ENCODE data around the gene PEX5L.
"Not testable (repeated sequence)": the region's sequence is repeated elsewhere in the genome, so short reads cannot be mapped to it uniquely, and the experiment has no call there.

Gene PEX5L

GRCh38 chr3:180036671-180037455, at the start of gene PEX5L:
Gene PEX5L (minus strand): TSS chr3:180036937. CDS start chr3:180036599, 338 bp downstream.
- peak; percentile 61 for ATAC-seq
- H3K27ac Mint-ChIP-seq: no peak within 1 kb of the TSS
- DNase-seq: peak; percentile 53
- H3K4me1 Mint-ChIP-seq: peaks cover 9% of the 10 kb centered on the region
- peak within 1 kb of the TSS; percentile 58 for H3K4me3 Mint-ChIP-seq
- H3K27me3 Mint-ChIP-seq: peaks cover 43% of the 10 kb centered on the region
- H3K9me3 Mint-ChIP-seq: no peaks in the 10 kb centered on the region
- no peaks in the 10 kb centered on the region for H3K36me3 Mint-ChIP-seq (ENCODE audit: low read depth)

DNA sequence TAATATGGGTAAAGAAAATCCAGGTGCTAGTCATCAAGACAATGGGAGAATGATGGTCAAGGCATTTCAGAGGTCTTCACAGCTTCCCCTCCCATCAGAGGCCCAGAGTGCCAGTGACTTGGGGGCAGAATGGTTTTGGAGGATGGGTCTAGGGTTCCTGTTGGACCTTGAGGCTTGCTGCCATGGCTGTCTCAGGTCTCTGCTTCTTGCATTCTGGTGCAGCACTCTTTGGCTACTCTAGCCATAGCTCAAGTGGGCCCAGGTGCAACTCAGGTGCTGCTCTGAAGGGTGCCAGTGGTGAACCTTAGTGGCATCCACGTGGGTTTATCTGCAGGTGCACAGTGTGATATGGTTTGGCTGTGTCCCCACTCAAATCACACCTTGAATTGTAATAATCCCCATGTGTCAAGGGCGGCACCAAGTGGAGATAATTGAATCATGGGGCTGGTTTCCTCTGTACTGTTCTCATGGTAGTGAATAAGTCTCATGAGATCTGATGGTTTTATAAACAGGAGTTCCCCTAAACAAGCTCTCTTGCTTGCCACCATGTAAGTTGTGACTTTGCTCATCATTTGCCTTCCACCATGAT, 48.5 kb upstream of the PEX5L start:
- DNase-seq (no peak), ATAC-seq (no peak)
- H3K9me3 Mint-ChIP-seq: peaks cover 4% of the 10 kb centered on the region
- no peak overlapping the region for H3K4me3 Mint-ChIP-seq
- no peak overlapping the region for H3K27ac Mint-ChIP-seq
- no peaks in the 10 kb centered on the region for H3K4me1 Mint-ChIP-seq
- no peaks in the 10 kb centered on the region for H3K27me3 Mint-ChIP-seq
- H3K36me3 Mint-ChIP-seq (ENCODE audit: low read depth): no peaks in the 10 kb centered on the region

DNA sequence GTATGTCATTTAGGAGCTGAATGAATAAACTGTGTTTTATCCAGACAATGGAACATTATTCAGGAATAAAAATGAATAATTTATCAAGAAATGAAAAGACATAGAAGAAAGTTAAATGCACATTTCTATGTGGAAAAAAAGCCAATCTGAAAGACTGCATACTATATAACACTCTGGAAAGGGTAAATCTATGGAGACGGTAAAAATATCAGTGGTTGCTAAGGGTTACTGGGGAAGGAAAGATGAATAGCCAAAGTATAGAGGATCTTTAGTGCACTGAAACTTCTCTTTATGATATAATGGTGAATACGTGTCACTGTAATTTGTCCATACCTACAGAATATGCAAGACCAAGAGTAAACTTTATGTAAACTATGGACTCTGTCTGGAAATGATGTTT, 46.0 kb upstream of the PEX5L start:
- Mint-ChIP-seq H3K27ac (no peak overlapping the region), H3K4me1 (no peaks in the 10 kb centered on the region), H3K9me3 (no peaks in the 10 kb centered on the region), H3K27me3 (no peaks in the 10 kb centered on the region), H3K36me3 (ENCODE audit: low read depth) (no peaks in the 10 kb centered on the region), H3K4me3 (no peak overlapping the region)
- no peak for DNase-seq
- no peak for ATAC-seq

DNA sequence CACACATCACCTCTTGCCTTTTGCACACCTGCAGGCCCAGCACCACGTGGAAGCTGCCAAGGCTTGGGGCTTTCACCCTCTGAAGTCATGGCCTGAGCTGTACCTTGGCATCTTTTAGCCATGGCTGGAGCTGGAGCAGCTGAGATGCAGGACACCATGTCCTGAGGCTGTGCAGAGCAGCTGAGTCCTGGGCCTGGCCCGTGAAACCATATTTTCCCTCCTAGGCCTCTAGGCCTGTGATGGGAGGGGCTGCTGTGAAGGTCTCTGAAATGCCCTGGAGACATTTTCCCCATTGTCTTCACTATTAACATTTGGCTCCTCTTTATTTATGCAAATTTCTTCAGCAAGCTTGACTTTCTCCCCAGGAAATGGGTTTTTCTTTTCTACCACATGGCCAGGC, 41.9 kb upstream of the PEX5L start:
- Mint-ChIP-seq H3K4me3 (no peak overlapping the region), H3K36me3 (ENCODE audit: low read depth) (no peaks in the 10 kb centered on the region), H3K27ac (no peak overlapping the region), H3K4me1 (no peaks in the 10 kb centered on the region), H3K27me3 (no peaks in the 10 kb centered on the region), H3K9me3 (no peaks in the 10 kb centered on the region)
- ATAC-seq (no peak), DNase-seq (no peak)

- Mint-ChIP-seq H3K27me3 (no peaks in the 10 kb centered on the region), H3K27ac (no peak overlapping the region), H3K4me1 (no peaks in the 10 kb centered on the region), H3K4me3 (no peak overlapping the region), H3K36me3 (ENCODE audit: low read depth) (no peaks in the 10 kb centered on the region), H3K9me3 (no peaks in the 10 kb centered on the region)
- no peak for DNase-seq
- no peak for ATAC-seq
Observed at GRCh38 chr3:180073561-180073960, 36.8 kb upstream of the PEX5L start.

DNA sequence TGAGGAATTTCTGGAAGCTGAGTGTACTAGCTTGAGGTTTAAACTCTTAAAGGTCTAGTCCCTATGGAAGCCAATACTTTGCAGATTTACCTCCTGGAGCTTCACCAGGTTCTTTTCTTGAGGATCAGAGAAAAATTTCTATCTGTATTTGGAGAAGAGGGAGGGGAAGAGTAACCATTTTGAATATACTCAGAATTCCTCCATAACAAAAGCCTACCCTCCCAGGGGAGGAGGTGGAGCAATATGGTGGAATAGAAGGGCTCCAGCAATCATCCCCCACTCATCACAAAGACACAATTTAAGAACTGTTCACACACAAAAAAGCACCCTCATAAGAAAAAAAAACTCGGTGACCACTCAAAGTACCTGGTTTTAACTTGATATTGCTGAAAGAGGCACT, 36.0 kb upstream of the PEX5L start:
- DNase-seq (no peak), ATAC-seq (no peak)
- H3K36me3 Mint-ChIP-seq (ENCODE audit: low read depth): no peaks in the 10 kb centered on the region
- H3K4me3 Mint-ChIP-seq: no peak overlapping the region
- H3K27ac Mint-ChIP-seq: no peak overlapping the region
- no peaks in the 10 kb centered on the region for H3K9me3 Mint-ChIP-seq
- H3K4me1 Mint-ChIP-seq: no peaks in the 10 kb centered on the region
- no peaks in the 10 kb centered on the region for H3K27me3 Mint-ChIP-seq

DNA sequence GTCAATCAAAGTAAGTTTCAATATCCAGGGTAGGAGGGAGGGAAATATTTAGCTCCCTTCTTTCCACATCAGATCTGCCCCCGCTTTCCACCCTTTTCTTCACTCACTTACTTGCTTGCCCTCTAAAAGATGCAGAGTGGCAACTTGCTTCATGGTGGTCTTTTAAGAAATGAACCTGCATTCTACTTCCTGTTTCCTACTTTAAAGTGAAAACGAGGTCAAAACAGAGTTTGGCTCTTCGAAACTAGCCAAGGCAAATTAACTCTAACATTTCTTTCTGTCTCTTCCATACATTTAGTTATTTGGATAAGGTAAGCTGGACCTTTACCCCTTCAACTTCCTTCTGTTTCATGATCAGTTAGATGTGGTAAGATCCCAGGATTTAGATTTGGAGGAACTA, 34.2 kb upstream of the PEX5L start:
- no peak overlapping the region for H3K4me3 Mint-ChIP-seq
- no peak overlapping the region for H3K27ac Mint-ChIP-seq
- DNase-seq (no peak), ATAC-seq (no peak)
- H3K9me3 Mint-ChIP-seq: no peaks in the 10 kb centered on the region
- H3K4me1 Mint-ChIP-seq: no peaks in the 10 kb centered on the region
- no peaks in the 10 kb centered on the region for H3K36me3 Mint-ChIP-seq (ENCODE audit: low read depth)
- no peaks in the 10 kb centered on the region for H3K27me3 Mint-ChIP-seq

DNA sequence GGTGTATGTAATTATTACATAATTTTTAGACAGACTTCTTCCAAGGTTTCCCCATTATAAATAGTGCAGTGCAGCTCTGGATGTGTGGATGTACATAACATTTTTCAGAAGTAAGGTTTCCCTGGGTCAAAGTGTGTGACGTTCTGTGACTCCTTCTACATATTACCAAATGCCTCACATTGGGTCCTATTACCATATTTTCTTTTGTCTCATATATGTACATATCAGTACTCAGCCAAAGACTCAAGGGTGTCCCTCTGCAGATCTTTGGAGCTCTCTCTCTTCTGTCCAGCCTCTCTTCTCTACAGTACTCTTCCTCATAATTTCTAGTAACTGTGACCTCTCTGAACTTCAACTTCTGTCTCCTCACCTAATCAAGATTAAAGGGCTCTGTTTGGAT, 31.3 kb upstream of the PEX5L start:
- no peak for DNase-seq
- Mint-ChIP-seq H3K27ac (no peak overlapping the region), H3K27me3 (no peaks in the 10 kb centered on the region), H3K9me3 (no peaks in the 10 kb centered on the region), H3K36me3 (ENCODE audit: low read depth) (no peaks in the 10 kb centered on the region), H3K4me3 (no peak overlapping the region), H3K4me1 (no peaks in the 10 kb centered on the region)
- no peak for ATAC-seq

DNA sequence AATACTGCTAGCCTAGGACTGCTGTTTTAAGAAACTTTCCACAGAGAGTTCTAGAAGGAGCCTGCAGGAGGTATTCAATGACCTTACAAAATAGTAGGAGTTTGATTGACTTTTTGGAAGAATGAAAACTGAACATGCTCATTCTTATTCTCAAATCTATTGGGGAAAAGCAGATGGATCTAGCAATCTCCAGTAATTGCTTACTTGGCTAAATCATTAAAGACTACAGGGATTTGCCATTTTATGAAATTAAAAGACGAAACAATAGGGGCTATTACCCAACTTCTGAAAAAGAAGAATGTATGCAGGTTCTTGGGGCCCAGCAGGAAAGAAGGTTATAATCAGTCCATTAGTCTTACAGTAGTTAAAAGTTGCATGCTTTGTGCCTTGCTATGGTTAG, 29.9 kb upstream of the PEX5L start:
- Mint-ChIP-seq H3K9me3 (no peaks in the 10 kb centered on the region), H3K4me3 (no peak overlapping the region), H3K27me3 (no peaks in the 10 kb centered on the region), H3K4me1 (no peaks in the 10 kb centered on the region), H3K36me3 (ENCODE audit: low read depth) (no peaks in the 10 kb centered on the region), H3K27ac (no peak overlapping the region)
- no peak for ATAC-seq
- no peak for DNase-seq

GRCh38 chr3:180063783-180064182, 27.0 kb upstream of the PEX5L start:
- Mint-ChIP-seq H3K4me3 (no peak overlapping the region), H3K4me1 (no peaks in the 10 kb centered on the region), H3K27ac (no peak overlapping the region), H3K9me3 (no peaks in the 10 kb centered on the region), H3K36me3 (ENCODE audit: low read depth) (no peaks in the 10 kb centered on the region), H3K27me3 (no peaks in the 10 kb centered on the region)
- ATAC-seq (no peak), DNase-seq (no peak)

GRCh38 chr3:180062771-180063170, 26.0 kb upstream of the PEX5L start:
- Mint-ChIP-seq H3K27ac (no peak overlapping the region), H3K9me3 (no peaks in the 10 kb centered on the region), H3K4me1 (no peaks in the 10 kb centered on the region), H3K36me3 (ENCODE audit: low read depth) (no peaks in the 10 kb centered on the region), H3K27me3 (no peaks in the 10 kb centered on the region), H3K4me3 (no peak overlapping the region)
- DNase-seq: no peak
- ATAC-seq: no peak

GRCh38 chr3:180059356-180059755, 22.6 kb upstream of the PEX5L start:
- no peak for ATAC-seq
- no peaks in the 10 kb centered on the region for H3K36me3 Mint-ChIP-seq (ENCODE audit: low read depth)
- no peaks in the 10 kb centered on the region for H3K4me1 Mint-ChIP-seq
- no peaks in the 10 kb centered on the region for H3K27me3 Mint-ChIP-seq
- DNase-seq: no peak
- no peak overlapping the region for H3K27ac Mint-ChIP-seq
- H3K4me3 Mint-ChIP-seq: no peak overlapping the region
- H3K9me3 Mint-ChIP-seq: no peaks in the 10 kb centered on the region

GRCh38 chr3:180058238-180058637, 21.5 kb upstream of the PEX5L start:
- H3K27ac Mint-ChIP-seq: no peak overlapping the region
- no peak for ATAC-seq
- no peak overlapping the region for H3K4me3 Mint-ChIP-seq
- H3K36me3 Mint-ChIP-seq (ENCODE audit: low read depth): no peaks in the 10 kb centered on the region
- no peaks in the 10 kb centered on the region for H3K4me1 Mint-ChIP-seq
- H3K9me3 Mint-ChIP-seq: no peaks in the 10 kb centered on the region
- no peak for DNase-seq
- no peaks in the 10 kb centered on the region for H3K27me3 Mint-ChIP-seq

- ATAC-seq; DNase-seq; H3K27me3 Mint-ChIP-seq; H3K27ac Mint-ChIP-seq; H3K9me3 Mint-ChIP-seq; H3K4me1 Mint-ChIP-seq; H3K36me3 Mint-ChIP-seq (ENCODE audit: low read depth); H3K4me3 Mint-ChIP-seq: not testable (repeated sequence)
Observed at GRCh38 chr3:180055656-180056055, 18.9 kb upstream of the PEX5L start.

DNA sequence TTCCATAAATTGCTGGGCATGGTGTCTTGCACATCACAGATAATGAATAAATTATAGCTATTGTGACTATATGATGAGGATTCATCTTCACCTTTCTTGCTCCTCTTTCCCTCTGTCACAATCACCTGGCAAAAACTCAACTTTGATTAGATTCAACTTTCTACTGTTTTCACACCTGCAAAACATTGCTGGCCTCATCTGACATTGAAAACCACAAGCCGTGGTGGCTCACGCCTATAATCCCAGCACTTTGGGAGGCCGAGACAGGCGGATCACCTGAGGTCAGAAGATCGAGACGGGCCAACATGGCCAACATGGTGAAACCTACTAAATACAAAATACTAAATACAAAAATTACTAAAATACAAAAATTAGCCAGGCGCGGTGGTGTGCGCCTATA, 12.7 kb upstream of the PEX5L start:
- Mint-ChIP-seq H3K27ac (no peak overlapping the region), H3K9me3 (no peaks in the 10 kb centered on the region), H3K4me3 (no peak overlapping the region), H3K4me1 (no peaks in the 10 kb centered on the region), H3K36me3 (ENCODE audit: low read depth) (no peaks in the 10 kb centered on the region), H3K27me3 (no peaks in the 10 kb centered on the region)
- ATAC-seq (no peak), DNase-seq (no peak)

Measured in activated naive CD8-positive, alpha-beta T cell treated with anti-CD3 and anti-CD28 coated beads, Interleukin-2, amount 50 U/mL, for 24 hours (primary cell).